WTC11 (cell line): Measurements from ENCODE around the gene TBC1D22A.

ENCODE experiments used
- ATF1 ChIP-seq: sonication (generic); formaldehyde crosslinking; IDR thresholded peaks from 2 replicates; pipeline ENCODE4 v1.8.1; 2023; ENCODE audit warnings: mild to moderate bottlenecking, moderate library complexity, missing genetic modification reagents
- ATF2 ChIP-seq: sonication (generic); formaldehyde crosslinking; IDR thresholded peaks from 2 replicates; pipeline ENCODE4 v1.8.1; 2022; ENCODE audit warnings: low read depth, missing genetic modification reagents, borderline replicate concordance
- CTCF ChIP-seq: fragments of 200-600 bp; IDR thresholded peaks from 2 replicates; pipeline ENCODE4 v1.8.0; 2022; ENCODE audit warnings: antibody characterized with exemption
- MAX ChIP-seq: sonication (generic); formaldehyde crosslinking; IDR thresholded peaks from 2 replicates; pipeline ENCODE4 v1.8.0; 2022; ENCODE audit warnings: mild to moderate bottlenecking, missing genetic modification reagents
- SOX15 ChIP-seq: fragments of 250-450 bp; sonication (Bioruptor Pico); IDR thresholded peaks from 2 replicates; pipeline ENCODE4 v1.9.0; 2021; ENCODE audit warnings: mild to moderate bottlenecking
- USF1 ChIP-seq: sonication (generic); formaldehyde crosslinking; IDR thresholded peaks from 2 replicates; pipeline ENCODE4 v1.8.0; 2022; ENCODE audit warnings: mild to moderate bottlenecking, missing genetic modification reagents
- ZBTB43 ChIP-seq: sonication (generic); formaldehyde crosslinking; IDR thresholded peaks from 2 replicates; pipeline ENCODE4 v1.8.1; 2023; ENCODE audit warnings: mild to moderate bottlenecking, missing genetic modification reagents

GRCh38 chr22:46906326-46907045, 144.0 kb downstream of the TBC1D22A start:
- TF ChIP-seq ATF1 (CRISPR knock-in tag) (no peak), CTCF (no peak), MAX (CRISPR knock-in tag) (no peak), ZBTB43 (CRISPR knock-in tag) (no peak), SOX15 (no peak), USF1 (no peak), ATF2 (CRISPR knock-in tag) (no peak)
